Ammon's horn (tissue), 1 donor: ENCODE measurements around the gene SIK3.

Experiments used
- DNase-seq: peaks from one replicate; pipeline ENCODE4 v3.0.0-alpha.2; 2016; ENCODE audit warnings: low spot score

SIK3 gene

GRCh38 chr11:116866804-116867455 lies 231.3 kb downstream of the SIK3 start:
- no peak for DNase-seq

GRCh38 chr11:116865696-116866095 lies 232.5 kb downstream of the SIK3 start:
- DNase-seq: no peak

- DNase-seq: no peak
Measured at GRCh38 chr11:116864531-116864930, 233.7 kb downstream of the SIK3 start.

DNA sequence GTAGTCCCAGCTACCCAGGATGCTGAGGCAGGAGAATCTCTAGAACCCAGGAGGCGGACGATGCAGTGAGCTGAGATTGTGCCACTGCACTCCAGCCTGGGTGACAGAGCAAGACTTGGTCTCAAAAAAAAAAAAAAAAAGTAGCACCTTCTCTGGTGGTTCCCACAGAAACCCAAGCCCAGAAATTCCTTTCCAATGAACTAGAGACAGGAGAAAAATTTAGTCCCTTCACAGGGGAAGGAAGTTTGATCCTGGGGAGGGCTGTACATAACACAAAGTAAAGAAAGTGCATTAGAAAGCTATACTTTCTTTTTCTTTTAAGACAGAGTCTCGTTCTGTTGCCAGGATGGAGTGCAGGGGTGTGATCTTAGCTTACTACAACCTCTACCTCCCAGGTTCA lies 235.3 kb downstream of the SIK3 start:
- no peak for DNase-seq

DNA sequence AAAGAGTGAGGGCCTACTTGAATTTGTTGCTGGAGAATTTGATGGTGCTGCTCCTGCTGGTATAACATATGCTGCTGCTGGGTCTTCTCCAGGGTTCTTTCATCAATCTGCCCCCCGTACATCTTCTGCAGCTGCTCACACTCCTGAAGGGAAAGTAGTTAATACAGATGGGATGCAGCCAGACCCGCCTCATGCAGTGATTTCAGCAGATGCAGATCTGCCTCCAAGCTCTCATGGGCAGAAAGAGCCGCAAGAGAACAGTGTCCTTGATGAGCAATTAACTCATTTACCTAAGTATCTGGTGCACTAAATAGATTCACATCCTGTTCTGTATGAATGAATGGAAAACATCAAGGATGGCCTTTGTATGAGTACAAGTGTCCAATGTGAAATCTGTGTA lies 236.0 kb downstream of the SIK3 start:
- no peak for DNase-seq

GRCh38 chr11:116861539-116861938 lies 236.7 kb downstream of the SIK3 start:
- DNase-seq: no peak

DNA sequence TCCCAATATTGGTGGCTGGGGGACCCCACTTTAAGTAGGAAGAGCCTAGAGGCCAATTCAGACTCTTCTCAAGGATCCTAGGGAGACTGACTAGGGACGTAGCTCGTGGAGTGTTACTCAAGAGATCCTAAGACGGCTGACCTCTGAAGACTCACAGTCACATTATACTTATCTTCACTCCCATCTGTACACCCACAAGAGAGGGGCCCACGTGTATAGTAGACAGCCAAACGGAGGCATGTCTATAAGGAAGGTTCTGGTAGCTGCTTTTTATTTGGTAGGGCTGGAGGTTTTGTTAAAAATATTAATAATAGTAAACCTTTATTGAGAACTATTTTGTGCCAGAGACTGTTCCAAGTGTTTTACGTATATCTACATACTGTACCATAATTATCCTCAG lies 237.9 kb downstream of the SIK3 start:
- no peak for DNase-seq

GRCh38 chr11:116859175-116859574 lies 239.1 kb downstream of the SIK3 start:
- no peak for DNase-seq

DNA sequence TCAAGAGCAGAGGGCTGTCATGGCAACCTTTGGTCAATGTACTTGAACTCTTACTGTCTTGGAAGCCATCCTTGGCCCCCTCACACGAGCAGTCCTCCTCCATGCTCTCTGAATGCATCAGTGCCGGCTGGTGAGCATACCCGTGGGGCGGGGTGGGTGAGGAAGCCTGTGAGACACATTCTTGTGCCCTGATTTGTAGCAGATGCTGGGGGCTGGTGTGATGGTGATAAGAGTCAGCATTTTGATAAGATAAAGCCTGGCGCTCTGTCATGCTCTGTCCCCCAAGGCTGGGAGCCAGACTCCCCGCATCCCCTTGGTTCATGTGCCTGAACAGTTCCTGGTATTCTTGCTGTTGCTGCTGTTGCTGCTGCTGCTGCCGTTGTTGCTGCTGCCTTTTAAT lies 240.3 kb downstream of the SIK3 start:
- DNase-seq: no peak

- no peak for DNase-seq
Measured at GRCh38 chr11:116857316-116857715, 240.9 kb downstream of the SIK3 start.

- DNase-seq: no peak
Measured at GRCh38 chr11:116856423-116856822, 241.8 kb downstream of the SIK3 start.

GRCh38 chr11:116855413-116855812 lies 242.8 kb downstream of the SIK3 start:
- no peak for DNase-seq

GRCh38 chr11:116853461-116854073 lies 244.7 kb downstream of the SIK3 start:
- DNase-seq: no peak

DNA sequence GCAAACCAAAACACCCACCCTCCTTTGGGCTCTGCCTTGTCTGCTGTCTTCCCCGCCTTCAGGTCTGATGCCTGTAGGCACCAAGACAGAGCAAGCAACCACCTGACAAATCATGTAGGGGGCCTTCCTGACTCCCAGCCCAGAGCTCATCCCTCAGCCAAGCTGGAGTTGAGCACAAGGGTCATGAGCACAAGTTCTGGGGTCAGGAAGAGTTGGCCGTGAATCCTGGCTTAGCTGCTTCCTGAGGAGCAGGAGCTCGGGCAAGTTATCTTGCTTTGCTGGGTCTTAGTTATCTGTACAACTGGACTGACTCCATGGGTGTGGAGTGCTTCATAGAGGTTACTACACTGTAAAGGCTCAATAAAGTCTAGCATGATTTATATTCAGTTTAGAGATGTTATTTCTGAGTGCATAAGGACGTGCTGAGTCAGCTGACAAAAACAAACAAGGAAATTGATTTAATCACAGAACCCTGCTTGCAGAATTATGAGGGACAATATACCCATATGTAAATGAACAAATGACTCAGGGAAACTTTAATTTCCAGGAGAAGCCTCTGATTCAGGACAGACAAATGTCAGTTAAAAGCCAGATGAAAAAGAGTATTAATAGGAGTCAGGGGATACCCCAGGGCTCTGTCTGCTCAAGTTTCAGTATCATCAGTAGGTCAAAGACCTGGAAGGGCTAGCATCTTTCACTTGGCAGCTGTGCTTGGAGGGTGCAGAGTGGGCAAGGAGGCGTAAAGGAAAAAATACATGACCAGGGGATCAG lies 245.8 kb downstream of the SIK3 start:
- no peak for DNase-seq

DNA sequence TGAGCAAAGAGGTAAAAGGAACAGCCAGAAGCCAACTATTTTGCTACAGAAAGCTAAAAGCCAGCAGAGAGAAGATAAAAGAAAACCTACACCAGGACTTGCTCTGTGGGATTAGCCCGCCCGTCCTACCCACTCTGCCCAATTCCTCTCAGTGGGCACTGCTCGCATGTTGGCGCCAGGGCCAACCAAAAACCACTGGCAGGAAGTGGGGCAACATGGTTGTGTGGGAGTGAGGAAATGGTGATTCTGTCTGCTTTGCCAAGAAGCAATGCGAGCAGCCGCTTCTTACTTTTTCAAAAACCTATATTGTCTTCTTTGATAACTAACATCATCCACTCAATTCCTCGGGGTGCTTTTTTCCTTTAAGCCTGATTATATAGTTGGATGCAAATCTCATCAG lies 246.6 kb downstream of the SIK3 start:
- DNase-seq: no peak

GRCh38 chr11:116849486-116849885 lies 248.7 kb downstream of the SIK3 start:
- no peak for DNase-seq

DNA sequence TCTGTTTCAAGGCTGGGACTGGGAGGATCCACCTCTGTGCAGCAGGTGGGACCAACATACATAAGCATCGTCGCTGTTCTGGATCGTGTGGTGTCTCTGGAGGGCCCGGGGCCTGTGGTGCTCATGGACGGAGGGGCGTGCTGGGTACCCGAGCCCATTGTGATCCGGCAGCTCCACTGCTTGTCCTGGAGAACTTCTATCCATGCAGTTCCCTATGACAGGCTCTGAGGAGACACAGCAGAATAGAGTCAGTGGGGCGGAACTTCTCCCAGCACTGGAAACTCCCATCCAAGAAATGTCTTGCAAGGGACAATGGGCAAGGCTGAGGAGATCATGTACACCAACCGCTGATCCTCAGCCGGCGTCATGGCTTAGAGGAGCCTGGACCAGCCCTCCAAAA lies 249.2 kb downstream of the SIK3 start:
- DNase-seq: no peak

DNA sequence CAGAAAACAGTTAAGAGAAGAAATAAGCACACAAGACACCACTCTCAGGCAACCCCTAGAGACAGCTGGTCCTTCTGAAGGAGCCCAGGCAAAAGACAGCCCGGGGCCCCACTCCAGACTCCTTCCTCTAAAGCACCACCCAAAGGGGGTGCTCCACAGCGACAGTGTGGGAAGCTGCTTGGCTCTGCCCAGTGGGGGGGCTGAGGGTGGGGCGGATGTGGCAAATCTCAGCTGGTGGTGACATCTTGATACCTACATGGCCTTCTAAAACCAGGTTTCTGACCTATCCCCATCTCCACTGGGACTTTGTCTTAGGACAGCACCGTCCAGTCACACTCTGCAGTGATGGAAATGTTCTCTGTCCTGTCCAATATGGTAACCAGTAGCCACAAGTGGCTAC lies 250.6 kb downstream of the SIK3 start:
- no peak for DNase-seq

GRCh38 chr11:116844722-116845121 lies 253.5 kb downstream of the SIK3 start:
- DNase-seq: no peak

DNA sequence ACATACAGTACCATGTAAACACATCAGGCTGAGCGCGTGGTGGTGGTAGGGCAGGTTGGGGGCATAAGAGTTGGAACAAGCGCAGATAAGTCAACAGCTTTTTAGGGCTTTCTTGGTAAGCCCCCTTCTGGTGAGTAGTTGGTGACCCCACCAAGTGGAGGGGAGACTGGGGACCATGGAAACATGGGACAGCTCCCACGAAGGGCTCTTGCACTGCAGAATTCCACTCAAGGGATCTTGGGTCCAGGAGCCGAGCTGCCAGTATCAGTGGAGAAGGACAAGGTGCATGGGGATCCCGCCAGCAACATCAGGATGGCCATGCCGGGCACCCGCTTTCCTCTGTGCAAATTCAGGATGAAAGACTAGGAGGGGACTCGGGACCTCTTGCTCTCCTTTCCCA lies 254.6 kb downstream of the SIK3 start:
- no peak for DNase-seq

DNA sequence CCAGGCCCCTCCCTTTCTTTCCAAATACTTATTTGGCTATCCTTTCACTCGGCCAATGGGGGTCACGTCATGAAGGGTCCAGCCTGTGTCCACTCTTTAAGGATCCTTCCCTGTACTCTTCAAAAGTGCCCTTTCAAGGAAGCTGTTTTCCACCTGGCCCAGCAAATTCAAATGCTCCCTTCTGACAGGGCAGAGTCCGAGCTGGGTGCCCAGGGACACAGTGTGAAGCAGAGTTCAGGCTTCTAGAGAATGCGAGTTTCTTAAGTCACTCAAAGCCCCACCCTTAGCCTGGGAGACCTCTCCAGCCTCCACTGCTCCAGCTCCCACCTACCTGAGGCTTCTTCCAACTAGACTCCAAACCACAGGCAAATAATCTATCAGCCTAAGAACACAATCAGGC lies 255.3 kb downstream of the SIK3 start:
- no peak for DNase-seq

- no peak for DNase-seq
Measured at GRCh38 chr11:116842117-116842516, 256.1 kb downstream of the SIK3 start.

GRCh38 chr11:116840746-116841296 lies 257.4 kb downstream of the SIK3 start:
- no peak for DNase-seq
